Activated CD8-positive, alpha-beta memory T cell treated with anti-CD3 and anti-CD28 coated beads, Interleukin-2, amount 50 U/mL, for 24 hours (primary cell): ENCODE measurements around the gene VPS37D.
A peak's percentile ranks its signal among the peaks of the same experiment; 100 is the strongest.
"Not testable (repeated sequence)": the region's sequence is repeated elsewhere in the genome, so short reads cannot be mapped to it uniquely, and the experiment has no call there.

Experiments used
- DNase-seq: peaks from one replicate; pipeline ENCODE4 v3.0.0-alpha.2; 2020; ENCODE audit errors: extremely low read depth

The VPS37D gene

DNA sequence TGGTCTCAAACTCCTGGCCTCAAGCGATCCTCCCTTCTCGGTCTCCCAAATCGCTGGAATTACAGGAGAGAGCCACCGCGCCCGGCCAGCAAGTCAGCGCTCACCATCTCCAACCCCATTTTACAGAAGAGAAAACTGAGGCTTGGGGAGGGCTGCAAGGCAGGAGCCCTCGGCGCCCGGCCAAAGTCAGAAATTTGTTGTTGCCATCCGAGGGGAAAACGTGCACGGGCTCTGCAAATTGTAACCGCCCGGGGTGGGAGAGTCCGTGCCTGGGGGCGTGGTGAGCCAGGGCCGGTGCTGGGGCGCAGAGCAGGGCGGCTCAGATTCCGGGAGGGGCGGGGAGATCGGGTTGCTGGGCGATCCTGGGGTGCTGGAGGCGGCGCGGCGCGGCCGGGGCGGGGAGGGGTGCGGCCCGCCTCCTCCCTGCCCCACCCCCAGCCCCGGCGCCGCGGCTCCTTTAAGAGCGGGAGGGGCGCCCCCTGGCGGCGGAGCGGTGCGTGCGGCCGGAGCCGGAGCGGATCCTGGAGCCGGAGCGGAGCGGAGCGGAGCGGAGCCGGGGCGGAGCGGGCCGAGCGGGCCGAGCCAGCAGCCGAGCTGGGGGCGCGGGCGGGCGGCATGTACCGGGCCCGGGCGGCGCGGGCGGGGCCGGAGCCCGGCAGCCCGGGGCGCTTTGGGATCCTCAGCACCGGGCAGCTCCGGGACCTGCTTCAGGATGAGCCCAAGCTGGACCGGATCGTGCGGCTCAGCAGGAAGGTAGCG is at the start of gene VPS37D:
Gene VPS37D, plus strand, starts transcription at position 488 of the 759 bp plus-strand sequence. Its CDS starts 128 bp downstream, at position 616.
- peak; percentile 70 for DNase-seq

DNA sequence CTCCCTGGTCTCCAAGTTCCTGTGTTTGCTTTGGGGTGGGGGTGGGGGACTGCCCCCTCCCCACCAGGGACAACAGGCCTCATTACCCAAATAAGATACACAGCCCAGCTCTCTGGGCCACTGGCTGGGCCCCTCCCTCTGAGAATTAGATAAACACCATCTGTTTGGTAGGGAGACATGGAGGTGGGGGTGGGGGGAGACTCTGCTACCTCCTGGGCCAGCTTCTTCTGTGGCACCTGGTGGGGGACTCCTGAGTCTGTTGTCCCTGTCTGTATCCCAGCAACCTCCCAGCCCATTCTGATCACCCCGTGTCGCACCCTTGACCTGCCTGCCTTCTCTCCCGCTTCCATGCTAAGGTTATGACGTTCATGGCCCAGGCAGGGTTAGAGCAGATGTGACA is 49.1 kb upstream of the VPS37D start:
- DNase-seq, result no peak

GRCh38 chr7:73619394-73619793 is 48.2 kb upstream of the VPS37D start:
- DNase-seq, result not testable (repeated sequence)

GRCh38 chr7:73621168-73622063 is 46.2 kb upstream of the VPS37D start:
- DNase-seq, result no peak

- DNase-seq, result no peak
Observed at GRCh38 chr7:73622527-73622908, 45.1 kb upstream of the VPS37D start.

GRCh38 chr7:73622909-73623797 is 44.5 kb upstream of the VPS37D start:
- DNase-seq, result no peak

DNA sequence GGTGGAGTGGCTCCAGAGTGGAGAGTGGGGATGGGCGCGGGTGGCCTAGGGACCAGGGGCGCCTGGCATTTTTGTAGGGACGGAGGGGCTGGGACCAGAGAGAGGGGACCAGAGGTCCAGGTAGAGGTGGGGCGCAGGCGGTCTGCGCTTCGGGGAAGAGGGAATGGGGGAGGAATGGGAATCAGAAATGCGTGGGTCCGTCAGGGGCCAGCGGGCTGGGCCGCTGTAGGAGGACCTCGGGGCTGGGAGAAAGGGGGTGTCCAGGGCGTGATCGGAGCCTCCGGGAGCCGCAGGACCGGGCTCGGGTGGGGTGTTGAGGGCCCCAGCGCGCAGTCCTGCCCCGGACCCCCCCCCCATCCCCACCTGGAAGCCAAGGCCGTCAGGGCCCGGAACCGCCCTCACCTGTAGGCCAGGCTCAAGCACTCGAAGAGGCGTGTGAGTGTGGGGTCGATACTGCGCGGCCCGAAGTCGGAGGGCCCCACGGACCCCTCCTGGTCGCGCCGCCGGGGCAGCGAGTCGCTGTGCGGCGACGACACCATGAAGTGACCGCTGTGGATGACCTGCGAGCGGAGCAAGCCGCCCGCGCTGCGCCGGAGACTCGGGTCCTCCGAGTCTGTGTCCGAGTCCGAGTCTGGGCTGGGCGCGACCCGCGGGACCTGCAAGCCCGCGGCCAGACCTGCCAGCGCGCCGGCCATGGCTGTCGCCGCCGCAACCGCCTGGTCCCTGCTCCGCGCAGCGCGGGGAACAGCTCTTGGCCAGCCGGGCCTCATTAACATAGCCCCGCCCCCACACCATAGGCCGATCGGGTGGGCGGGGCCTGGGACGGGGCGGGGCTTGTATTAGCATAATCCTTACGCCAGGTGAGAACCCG is 43.6 kb upstream of the VPS37D start, which contains the start of gene MLXIPL:
Gene MLXIPL, minus strand, starts transcription at position 725 of the 871 bp plus-strand sequence. Its CDS starts 30 bp downstream, at position 695.
- DNase-seq, result no peak

- no peak for DNase-seq
Observed at GRCh38 chr7:73624669-73625001, 43.0 kb upstream of the VPS37D start.

DNA sequence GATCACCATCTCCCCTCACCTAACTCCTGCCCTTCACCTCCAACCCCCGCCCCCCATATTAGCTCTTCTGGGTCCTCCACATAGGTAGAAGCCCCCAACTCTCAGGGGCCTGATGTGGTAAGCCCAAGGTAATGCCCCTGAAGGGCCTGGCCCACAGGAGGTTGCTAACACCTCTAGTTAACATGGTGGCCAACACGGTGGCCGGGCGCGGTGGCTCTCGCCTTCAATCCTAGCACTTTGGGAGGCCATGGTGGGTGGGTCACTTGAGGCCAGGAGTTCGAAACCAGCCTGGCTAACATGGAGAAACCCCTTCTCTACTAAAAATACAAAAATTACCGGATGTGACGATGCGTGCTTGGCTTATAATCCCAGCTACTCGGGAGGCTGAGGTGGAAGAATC is 42.4 kb upstream of the VPS37D start:
- no peak for DNase-seq

DNA sequence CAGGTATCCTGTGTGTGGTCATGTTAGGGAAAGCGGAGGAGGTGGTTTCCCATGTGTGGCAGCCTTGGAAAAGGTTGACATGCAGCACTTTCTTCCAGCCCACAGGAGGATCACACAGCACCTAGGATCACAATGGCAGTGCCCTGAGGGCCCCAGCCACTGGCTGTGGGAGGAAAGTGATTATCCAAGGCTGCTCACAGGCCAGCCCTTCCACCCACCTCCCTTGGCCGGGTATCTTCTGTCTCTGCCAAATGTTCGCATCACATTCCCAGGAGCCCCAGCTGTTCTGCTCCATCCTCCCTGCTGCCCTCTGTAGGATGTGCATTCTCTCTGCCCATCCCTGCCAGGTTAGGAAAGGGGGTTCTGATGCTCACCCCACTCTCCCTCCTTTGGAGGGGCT is 40.8 kb upstream of the VPS37D start:
- DNase-seq, result no peak

DNA sequence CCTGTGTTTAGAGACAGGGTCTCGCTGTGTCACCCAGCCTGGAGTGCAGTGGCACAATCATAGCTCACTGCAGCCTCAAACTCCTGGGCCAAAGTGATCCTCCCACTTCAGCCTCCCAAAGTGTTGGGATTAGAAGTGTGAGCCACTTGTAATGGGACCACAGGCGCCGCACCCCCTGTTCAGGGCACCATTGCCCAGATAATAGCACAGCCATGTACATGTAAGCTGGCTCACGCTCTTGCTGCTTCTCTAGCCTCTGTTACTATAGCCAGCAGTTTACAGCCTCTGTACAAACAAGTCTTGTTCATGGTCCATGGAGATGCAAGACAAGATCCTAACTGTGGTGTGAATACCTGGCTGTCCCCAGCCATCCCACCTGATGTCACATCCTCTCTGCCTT is 39.1 kb upstream of the VPS37D start:
- no peak for DNase-seq

DNA sequence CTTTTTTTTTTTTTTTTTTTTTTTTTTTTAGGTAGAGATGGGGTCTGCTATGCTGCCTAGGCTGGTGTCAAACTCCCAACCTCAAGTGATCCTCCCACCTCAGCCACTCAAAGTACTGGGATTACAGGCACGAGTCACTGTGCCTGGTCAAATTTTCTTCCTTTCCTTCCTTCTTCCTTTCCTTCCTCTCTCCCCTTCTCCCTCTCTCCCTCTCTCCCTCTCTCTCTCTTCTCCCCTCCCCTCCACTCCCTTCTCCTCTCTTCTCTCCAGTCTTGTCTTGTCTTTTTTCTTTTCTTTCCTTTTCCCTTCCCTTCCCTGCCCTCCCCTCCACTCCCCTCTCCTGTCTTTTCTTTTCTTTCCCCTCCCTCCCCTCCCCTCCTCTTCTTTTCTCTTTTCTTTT is 36.1 kb upstream of the VPS37D start:
- DNase-seq, result no peak

DNA sequence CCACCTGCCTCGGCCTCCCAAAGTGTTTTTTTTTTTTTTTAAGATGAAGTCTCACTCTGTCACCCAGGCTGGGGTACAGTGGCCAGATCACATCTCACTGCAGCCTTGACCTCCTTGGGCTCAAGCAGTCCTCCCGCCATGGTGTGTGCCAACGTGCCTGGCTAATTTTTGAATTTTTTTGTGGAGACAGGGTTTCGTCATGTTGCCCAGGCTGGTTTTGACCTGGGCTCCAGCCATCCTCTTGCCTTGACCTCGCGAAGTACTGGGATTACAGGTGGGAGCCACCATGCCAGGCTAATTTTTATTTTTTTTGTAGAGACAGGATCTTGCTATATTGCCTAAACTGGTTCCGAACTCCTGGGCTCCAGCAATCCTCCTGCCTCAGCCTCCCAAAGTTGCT is 34.3 kb upstream of the VPS37D start:
- no peak for DNase-seq

DNA sequence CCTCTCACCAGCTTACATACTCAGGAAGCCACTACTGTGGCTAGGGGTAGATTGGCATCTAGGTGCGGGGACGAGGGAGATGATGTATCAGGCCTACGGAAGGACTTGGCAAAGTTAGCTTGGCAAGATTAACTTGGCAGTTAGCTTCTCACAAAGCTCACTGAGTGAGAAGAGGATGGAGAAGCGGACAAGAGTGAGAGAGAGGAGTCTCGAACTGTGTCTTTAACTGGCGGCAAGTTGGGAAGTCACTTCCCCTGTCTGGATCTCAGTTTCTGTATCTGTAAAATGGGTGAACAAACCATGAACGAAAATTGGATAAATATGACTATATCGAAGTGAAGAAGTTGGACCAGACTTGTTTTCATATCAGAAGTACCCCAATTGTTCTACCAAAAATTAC is 33.8 kb upstream of the VPS37D start:
- no peak for DNase-seq

DNA sequence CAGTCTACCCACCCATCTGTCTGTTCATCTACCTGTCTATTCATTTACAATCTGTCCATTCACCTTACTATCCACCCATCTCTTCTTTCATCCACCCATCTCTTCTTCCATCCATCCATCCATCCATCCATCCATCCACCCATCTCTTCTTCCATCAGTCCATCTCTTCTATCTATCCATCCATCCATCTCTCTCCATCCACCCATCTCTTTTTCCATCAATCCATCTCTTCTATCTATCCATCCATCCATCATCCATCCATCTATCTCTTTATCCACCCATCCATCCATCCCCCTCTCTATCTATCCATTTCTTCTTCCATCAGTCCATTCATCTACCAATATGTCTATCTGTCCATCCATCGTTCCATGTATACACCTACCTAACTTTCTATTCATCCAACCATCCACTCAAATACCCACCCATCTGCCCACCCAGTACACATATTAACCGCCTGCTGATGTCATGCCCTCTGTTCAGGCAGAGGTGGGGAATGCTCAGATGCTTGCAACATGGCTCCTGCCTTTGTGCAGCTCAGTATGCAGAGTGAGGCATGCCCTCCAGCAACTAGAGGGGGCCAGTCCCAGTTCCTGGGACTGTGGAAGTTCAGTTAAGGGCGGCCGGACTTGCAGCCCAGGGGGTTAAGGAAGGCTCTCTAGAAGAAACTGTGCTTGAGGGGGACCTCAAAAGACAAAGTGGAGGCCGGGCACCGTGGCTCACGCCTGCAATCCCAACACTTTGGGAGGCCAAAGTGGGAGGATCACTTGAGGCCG is 32.0 kb upstream of the VPS37D start:
- no peak for DNase-seq

DNA sequence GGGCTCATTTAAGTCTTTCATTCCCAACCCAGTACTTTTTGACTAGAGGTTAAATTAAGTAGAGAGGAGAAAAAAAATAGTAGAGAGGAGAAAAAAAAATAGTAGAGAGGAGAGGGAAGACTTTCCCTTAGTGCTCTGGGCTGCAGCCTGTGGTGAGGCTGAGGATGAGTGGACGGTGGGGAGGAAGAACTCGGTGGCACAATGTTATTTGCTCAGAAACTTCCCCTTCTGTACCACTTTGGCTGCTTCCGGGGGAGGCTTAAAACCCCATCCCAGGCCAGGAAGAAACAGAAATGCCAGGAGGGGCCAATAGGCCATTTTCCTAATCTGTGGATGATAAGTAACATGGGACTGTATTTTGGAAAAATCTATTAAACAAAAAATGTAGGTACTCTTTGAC is 28.7 kb upstream of the VPS37D start:
- DNase-seq, result no peak

DNA sequence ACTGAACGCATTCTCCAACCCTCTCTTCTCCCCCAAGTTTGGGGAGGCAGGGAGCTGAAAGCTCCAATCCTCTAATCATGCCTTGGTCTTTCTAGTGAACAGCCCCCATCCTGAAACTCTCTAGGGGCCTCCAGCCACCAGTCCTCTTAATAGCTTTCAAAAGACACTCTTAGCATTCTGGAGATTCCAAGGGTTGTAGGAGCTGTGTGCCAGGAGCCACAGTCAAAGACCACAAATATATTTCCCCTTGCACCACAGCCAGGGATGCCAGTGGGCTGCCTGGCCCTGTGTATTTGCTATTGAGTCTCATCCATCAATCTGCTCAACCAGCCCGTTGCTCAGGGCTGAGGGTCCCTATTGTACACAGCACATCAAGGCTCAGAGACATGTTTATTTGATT is 24.8 kb upstream of the VPS37D start:
- DNase-seq, result no peak

GRCh38 chr7:73644688-73645286 is 22.8 kb upstream of the VPS37D start:
- DNase-seq, result no peak

GRCh38 chr7:73645643-73646174 is 21.9 kb upstream of the VPS37D start:
- no peak for DNase-seq
